Uterus (tissue), 2 donors: ENCODE measurements around the gene BET1.

Experiments
- CTCF ChIP-seq, 4 experiments: fragments of 200-600 bp in 2 of 4; fragments of 450-650 bp in 2 of 4; sonication (generic) in 2 of 4; IDR thresholded peaks; one replicate each; pipeline ENCODE4 v1.5.1; 2016 to 2019; ENCODE audit warnings: antibody characterized with exemption in 4 of 4, mild to moderate bottlenecking in 2 of 4, moderate library complexity in 1 of 4
- POLR2A ChIP-seq, 2 donors: fragments of 450-650 bp; IDR thresholded peaks; one replicate each; pipeline ENCODE4 v1.6.1; 2016; ENCODE audit warnings: antibody characterized with exemption in 2 of 2, mild to moderate bottlenecking in 1 of 2, moderate library complexity in 1 of 2

DNA sequence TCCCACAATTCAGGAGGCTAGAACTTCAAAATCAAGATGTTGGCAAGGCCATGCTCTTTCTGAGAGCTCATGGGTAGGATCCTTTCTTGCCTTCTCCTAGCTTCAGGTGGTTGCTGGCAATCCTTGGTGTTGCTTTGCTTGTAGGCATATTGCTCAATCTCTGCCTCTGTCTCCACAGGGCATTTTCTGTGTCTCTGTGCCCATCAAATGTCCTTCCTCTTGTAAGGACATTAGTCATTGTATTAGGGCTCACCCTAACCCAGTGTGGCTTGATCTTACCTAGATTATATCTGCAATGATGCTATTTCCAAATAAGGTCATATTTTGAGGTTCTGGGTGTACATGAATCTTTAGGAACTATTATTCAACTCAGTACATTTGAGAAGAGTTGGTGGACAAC is 20.1 kb downstream of the BET1 start:
- TF ChIP-seq CTCF (IDR thresholded peaks at IDR 0.05) (no peak), POLR2A (IDR thresholded peaks at IDR 0.05) (no peak)
